ENCODE measurements around the gene RUNX3.

RUNX3 gene

DNA sequence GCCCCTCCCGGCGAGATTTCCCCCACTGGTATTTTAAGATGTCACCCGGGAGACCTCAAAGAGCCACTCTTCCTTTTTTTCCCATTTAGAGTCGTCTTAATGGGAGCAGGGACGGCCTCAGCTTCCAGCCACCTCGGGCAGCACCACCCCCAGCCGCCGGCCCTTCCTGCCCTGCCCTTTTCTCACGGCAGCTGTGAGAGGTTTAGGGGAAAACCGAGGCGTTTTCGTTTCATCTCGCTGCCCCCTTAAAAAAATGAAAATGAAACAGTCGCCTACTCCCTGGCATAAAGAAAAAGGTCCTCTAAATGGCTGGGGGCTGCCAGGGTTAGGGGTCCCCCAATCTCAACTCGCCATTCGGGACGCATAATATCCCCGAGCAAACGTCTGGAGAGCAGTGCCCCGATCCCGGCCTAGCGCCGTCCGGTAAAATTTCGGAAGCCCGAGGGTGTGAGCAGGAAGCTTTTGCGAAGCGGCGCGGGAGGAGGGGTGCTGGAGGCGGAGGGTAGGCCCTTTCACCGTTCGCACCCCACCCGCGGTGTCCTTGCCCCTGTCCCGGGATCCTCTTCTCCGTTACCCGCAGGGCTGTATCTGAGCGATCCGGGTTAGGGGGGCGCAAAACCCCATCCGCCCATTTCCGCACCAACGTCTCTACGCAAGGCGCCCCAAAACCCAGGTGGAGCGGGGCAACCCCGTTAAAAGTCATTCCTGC lies 1.2 kb downstream of the RUNX3 start:
- DNase-seq: no peak

DNA sequence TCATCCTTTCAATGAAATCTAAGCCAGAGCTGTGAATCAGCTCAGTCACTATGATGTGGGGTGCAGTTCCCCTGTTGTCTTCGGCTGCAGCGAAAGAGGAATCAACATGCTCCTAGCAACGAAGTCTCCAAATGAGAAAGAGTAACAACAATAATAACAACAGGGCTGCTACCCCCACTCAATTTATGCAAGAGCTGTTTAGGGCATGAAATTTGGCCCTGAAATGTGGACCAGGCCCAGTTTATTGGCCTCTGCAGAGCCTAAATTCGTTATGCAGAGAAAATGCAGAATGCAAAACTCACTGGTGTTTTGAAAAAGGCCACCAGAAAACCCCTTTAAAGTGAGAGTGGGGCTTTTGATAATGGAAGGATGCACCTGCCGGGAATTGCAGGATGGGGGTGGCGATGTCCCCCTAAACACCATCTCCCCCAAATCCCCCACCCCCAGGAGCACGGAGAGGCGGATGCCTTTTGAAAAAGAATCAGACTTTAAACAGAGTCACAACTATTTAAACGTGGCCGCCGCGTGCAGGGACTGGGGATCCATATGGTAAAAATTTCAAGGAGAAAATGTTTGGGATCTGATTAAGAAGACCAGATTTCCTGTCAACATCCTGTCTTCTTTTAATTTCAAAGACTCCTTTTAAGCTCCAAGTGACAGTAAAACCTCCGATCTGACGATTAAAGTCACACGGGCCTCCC lies 1.9 kb downstream of the RUNX3 start:
- no peak for DNase-seq

DNA sequence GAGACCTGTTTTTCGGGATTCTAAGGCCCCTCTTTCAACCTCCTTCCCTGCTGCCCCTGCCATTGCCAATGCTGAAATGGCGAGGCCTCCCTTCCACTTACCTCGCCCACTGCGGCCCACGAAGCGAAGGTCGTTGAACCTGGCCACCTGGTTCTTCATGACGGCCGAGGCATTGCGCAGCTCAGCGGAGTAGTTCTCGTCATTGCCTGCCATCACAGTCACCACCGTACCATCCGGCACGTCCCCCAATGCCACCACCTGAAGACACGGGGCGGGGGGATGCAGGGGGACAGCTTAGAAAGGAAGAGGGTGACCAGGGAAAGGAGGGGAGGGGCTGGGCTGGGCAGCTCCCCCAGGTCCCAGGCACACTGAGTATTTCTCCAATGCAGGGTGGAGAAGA lies 2.6 kb downstream of the RUNX3 start:
- DNase-seq: no peak

DNA sequence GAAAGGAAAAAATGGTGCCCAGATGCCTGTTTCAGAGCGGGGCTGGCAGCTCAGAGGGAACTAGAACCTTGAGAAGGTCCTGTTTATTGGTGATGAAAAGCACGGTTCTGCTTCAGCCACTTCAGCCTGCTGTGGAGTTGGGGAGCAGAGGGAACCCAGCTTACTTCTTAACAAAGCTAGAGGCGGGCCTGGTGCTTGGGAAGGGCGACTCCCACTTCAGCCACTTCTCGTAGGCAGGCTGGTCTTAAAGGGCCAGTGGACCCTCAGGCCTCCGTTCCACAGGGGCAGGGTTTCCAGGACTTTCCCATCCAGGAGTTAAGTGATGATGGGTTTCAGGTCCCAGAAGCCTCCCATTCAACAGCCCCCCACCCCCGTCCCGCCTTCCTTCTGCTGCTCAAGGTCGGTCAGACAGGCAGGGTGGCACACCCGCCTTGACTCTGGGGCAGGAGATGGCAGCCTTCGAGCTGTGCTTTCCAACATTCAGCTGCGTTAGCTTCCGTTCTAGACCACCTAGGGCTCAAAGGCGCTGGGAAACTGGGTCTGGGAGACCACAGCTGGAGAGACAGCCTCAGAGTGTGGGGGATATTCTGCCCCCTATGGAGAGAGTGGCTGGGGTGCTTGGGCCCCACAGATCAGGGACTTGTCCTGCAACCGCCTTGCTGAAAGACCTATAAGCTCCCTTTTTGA lies 3.4 kb downstream of the RUNX3 start:
- no peak for DNase-seq

DNA sequence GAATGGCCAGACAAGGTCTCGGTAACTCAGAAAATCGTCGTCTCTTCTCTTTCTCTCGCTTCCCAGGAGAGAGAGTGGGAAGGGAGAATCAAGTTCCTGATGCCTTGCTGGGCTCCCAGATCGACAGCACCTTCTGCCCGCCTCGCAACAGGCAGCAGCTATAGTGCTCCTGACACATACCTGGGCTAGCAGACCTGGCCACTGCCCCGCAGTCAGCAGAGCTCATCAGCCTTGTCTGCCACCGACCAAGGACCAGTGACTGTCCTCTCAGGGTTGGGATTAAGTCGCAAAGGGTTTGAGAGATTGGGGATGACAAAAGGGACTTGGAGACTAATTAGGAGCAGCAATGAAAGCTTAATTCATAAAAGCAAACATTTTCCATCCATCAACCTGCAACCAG lies 4.1 kb downstream of the RUNX3 start:
- DNase-seq: no peak

DNA sequence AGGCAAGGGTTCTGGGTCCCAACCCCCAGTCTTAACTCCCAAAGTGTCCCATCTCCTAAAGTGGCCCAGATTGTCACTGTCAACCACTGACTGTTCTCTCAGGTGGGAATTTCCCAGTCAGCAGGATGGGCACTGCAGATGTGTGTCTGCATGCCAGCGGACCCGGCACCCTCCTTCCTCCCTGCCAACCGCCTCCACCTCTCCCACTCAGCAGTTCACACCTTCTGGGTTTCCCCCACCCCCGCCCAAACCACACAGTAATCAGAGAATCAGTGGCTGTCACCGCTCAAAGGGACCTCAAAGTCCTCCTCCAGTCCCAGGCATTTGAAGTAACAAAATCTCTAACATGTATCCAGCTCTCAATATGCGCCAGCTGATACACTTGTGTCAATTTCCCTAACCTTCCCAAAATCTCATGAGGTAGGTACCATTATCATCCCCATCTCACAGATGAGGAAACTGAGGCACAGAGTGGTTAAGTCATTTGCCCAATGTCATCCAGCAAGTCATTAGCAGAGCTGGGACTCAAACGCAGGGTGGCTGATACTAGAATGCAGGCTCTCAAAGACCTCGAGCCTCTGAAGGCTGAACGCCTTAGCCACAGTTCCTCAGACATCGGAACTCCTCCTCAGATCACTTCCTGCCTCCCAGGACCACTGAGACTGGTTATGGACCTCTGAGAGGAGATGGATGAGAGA lies 4.8 kb downstream of the RUNX3 start:
- no peak for DNase-seq

DNA sequence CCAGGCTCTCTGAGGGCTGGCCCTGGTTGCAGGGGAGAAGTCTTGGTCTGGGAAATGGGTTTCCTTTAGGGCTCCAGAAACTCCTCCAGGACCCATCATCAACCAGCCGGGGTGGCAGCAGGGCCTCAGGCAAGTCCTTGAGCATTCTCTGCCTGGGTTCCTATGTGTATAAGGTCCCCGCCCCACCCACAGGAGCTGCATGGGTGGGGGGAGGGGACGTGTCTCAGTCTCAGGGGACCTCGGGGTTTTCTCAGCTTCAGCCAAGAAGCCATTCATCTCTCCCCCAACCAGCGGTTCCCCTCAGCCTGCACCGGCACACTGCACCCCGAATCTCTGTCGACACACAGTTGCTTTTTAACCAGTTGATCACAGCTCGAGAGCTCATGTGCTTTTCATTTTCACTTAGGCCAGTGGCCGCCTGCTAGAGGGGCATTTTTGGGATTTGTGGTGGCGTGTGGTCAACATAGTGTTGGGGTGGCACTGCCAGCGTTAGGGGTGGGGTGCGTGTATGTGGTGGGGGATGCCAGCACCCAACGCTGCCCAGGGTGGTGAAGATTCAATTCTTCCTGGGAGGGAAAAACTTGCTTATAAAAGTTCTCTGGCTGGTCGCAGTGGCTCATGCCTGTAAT lies 6.5 kb downstream of the RUNX3 start:
- DNase-seq: no peak

DNA sequence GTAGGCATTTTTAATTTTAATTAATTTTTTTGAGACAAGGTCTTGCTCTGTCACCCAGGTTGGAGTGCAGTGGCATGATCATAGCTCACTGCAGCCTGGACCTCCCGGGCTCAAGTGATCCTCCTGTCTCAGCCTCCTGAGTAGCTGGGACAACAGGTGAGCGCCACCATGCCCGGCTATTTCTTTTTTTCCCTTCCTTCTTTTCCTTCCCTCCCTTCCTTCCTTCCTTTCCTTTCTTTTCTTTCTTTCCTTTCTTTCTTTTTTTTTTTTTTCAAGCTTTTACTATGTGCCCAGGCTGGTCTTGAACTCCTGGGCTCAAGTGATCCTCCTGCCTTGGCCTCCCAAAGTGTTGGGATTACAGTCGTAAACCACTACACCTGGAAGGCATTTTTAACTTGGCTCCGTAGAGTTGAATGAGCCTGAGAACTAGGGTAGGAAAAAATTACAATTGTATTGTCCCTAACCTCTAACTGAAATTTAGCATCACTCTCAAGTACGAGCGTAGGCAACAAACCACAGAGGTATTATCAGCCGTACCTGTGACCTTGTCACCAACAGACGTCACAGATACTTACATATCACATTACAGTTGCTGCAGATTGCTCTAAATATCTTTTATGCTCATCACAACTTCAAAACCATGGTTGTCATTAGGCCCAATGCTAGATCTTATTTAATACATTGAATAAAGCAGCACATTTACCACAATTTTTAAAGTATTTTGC lies 8.0 kb downstream of the RUNX3 start:
- no peak for DNase-seq

DNA sequence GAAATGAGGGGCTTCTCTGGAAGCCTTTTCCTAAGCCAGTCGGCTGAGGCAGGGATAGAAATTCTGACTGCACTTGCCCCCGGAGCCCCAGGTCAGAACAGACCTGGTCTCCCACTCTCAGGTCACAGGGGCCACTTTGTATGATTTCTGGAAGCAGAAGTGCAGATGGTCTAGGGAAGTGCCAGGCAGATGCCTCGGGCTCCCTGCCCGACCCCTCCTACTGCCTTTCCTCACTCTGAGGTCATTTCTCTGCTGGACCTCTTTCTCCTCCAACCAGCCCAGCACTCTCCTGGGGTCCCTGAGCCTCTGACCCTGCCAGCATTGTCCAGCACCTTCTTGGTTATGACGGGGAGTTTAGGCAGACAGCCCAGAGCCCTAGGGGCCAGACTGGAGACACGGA lies 8.7 kb downstream of the RUNX3 start:
- no peak for DNase-seq

DNA sequence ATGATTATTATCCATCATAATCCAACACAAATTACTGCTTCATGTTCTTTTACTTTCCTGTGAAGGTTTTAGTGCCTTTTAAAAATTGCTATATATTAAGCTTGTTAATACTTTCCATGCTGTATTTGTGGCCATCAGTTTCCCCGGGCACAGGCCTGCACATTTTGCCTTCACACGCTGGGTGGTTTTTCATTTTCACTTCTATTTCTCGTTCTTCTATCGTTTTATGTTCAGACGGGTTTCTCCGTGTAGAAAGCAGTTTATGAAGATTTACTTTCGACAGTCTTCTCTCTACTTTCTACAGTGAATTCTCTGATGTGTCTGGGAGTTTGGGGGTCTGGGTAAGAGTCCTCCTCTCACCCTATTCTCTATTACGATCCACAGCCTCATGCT lies 9.5 kb downstream of the RUNX3 start:
- no peak for DNase-seq

DNA sequence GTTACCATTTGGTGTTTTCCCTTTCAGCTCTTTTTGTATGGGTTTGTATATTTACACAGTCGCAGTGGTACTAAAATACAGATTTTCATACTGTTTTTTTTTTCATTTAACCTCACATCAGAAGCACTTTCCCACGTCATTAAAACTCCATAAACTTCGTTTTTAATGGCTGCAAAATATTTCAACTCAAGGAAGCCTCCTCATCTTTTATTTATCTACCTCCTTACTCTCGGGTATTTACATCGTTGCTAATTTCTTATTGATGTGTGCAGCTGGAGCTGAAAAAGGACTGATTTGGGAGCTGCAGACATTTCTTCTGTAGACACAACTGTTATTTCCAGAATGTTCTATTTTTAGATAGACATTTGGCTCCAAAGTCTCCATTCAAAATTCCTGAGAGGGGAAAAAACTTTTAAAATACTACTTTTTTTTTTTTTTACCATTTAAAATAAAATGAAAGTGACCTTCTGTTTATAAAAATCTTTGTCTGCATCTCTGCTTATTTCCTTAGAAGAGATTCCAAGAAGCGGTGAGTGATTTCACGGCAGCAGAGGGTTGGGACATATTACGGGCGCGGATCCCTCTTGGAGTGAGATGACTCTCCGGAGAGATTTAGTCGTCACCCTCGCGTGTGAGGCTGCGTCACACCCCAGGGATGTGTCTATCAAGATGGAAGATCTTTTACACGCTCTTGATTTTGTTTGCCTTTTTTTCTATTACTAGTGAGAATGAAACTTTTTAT lies 10.1 kb downstream of the RUNX3 start:
- no peak for DNase-seq

DNA sequence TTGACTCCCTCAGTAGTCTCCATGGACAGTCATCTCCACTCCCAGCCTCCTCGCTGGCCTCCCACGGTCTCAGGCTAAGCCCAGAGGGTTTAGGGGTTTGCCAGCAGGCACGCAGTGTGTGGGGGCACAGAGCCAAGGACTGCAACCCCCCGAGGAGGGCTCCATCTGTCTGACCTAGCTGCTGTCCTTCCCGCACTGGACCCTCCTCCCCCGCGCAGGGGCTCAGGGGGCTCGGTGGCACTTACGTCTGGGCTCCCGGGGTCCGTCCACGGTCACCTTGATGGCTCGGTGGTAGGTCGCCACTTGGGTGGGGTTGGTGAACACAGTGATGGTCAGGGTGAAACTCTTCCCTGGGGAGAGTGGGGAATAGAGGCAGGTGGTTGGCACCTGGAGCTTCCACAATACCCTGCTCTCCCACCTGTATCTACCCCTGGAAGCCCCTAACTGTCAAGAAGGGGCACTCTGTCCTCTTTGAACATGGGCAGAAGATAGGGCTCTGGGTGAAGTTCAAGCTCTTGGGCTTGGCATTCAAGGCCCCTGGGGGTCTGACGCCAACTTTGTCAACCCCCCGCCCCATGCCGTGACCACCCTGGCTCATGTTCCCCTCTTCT lies 11.0 kb downstream of the RUNX3 start:
- no peak for DNase-seq

DNA sequence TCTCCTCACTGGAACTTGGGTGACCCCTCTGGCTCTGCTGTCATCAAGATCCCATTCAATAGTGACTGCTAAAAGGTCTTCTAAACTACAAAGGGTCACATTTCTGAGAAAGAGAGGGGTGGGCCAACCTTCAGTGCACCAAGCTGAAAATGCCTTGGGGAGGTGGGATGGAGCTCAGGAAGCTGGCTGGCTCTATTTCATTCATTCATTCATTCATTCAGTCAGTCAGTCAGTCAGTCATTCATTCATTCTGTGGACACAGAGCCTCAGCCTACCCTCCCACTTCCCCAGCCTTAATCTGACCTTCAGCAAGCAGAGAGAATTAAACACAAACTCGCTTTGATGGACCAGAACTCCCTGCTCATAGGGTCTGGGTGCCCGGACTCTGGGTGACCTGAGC lies 11.7 kb downstream of the RUNX3 start:
- DNase-seq: no peak

DNA sequence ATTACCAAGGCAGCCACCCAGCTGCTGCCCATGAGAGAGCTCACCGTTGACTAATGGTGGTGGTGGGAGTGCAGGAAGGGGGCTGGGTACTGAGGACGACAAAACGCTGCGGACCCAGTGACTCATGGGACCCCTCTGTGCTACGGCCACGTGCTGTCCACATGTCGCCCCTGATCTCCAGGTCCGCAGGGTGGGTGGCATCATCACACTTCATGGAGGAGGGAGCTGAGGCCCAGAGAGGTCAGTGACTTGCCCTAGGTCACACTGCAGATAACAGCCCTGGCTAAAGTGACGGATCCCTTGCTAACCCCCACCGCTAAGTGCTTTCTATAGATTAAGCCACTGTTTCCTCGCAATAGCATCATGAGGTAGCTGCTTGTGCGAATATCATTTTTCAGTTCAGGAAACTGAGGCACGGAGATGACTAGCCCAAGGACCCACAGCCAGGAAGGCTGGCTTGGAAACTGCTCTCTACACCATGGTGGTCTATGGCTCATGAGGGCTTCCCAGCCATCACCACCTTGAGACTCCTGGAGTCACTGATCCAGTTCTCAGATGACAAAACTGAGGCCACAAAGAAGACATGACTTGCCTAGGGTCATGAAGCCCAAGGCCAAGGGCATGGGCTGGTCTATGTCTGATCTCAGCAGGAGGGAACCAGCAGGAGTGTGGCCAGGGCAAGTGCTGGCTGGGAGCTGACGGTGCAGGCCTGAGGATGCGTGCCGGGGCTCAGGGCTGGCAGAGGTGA lies 12.6 kb downstream of the RUNX3 start:
- DNase-seq: no peak

DNA sequence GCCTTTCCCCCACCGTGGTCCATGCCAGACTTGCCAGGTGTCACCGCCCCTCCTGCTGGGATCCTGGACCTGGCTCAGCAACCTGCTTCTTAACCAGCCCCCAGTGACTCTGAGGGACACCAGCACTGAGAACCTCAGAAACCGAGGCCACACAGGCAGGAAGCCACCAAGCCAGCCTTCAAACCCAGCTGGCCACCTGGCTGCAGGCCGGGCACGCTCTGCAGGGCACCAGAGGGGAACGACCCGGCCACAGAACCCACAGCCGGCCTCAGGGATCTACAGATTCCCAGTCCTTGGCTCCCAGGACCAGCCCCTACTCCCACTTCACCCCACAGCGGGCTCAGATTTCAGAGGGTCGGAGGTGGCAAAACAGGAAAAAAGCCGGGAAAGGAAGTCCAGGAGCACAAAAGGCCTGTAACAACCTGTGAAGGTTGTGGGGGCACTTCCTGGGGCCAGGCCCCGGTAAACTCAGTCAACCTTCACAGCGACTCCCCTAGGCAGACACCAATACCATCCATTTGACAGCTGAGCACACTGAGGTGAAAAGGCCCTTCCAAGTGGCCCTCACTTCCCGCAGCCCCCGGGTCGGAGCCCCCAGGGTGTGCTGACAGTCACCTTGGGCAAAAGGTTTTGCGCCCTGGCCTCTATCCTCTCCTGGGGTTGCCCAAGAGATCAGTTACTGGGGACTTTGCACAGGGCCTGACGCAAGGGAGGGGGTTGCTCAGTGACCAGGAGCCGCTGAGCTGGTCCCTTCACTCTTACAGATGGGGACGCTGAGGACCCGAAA lies 14.1 kb downstream of the RUNX3 start:
- no peak for DNase-seq

DNA sequence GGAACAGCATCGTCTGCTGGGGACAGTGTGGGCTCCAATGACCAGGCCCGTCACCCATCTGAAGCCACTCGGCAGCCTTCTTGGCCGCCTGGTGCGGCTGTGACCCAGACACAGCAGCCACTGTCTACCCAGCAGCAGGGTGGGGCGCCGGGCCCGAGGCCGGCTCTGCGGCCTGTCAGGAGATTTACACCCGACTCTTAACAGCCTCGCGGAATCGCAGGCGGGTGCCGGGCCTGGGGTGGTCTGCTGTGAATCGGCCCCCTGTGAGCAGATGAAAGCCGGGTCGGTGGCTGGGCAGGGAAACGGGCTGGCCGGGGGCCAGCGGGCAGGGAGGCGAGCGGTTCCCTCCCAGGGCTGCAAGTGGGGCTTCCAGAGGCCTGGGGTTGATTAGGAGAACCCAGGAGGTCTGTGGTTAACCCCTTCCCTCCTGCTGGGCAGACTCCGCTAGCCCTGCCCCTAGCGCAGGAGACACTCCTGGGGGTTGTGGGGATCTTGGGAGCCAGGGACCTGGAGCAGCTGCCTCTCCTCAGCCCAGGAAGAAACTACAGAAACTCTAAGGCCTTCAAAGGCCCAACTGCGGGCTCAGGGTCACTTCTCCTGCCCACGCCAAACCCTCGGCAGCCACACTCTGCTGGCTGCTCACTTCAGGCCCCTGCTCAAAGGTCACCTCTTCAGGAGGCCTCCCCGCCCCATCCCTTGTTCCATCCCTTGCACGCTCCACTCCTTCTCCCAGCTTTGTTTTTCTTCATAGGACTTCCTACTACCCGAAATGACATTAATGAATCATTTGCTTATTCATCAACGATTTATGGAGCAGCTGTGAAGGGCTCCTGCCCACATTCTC lies 15.6 kb downstream of the RUNX3 start:
- DNase-seq: no peak

DNA sequence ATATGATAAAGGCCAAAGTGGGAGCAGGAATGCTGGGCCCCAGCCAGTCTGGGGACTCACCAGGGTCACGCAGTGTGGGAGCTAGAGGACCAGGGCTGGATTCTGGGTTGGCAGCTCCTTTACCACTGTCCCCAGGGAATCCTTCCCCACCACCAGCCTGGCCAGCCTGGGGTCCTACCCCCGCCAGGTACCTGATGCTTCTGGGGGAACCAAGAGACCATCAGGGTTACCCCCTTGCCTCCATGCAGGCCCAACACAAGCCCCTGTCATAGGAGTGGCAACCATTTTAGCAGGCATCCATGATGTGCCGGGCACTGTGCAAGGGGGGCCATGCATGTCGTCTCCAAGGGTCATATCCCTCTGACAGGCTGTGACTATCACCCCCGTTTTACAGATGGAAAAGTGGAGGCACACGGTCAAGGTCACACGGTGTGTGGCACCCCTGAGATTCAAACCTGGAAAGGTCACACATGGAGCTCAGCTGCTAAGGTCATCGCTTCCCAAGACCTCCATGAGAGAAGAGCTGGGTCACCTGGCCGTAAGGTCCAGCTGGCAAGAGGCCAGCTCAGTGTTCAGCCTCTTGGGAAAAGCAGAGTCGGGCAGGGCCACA lies 16.4 kb downstream of the RUNX3 start:
- DNase-seq: no peak

DNA sequence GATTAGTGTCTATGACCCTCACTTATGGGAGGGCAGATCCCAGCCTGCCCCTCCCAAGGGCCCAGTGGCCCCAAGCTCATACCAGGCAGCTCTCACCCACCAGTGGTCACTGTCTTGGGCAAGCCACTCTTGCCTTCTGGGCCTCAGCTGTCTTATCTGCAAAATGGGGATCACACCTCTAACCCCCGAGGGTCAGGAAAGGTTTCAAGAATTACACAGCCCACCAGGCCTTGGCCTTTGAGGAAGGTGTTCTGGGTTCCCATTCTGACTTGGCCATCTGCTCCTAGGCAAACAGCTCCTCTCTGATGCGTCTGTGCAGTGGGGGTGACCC lies 16.8 kb downstream of the RUNX3 start:
- no peak for DNase-seq
